ENCODE measurements around the gene ATP8B1.

The ATP8B1 gene

DNA sequence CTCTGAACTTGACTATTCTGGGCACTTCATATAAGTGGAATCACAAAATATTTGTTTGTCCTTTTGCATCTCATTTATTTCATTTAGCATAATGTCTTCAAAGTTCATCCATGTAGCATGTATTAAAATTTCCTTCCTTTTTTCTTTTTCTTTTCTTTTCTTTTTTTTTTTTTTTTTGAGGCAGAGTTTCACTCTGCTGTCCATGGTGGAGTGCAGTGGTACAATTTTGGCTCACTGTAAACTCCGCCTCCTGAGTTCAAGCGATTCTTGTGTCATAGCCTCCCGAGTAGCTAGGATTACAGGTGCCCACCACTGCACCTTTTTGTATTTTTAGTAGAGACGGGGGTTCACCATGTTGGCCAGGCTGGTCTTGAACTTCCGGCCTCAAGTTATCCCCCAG, 11.9 kb downstream of the ATP8B1 start:
- no peak for DNase-seq

DNA sequence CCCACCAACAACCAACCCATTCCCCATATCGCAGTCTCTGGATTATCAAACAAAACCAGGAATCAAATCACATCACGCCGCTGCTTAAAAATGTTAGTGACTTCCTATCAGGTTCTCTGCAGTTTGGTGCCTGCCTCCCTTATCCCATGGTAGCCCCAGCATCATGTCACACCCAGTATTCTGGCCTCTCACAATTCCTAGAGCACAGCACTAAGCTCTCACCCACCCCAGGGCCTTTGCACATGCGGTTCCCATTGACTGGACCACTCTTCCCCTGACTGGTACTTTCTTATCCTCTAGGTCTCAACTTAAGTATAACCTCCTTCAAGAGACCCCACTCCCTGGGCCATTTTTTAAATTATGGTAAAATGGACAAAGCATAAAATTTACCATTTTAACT, 12.8 kb downstream of the ATP8B1 start:
- DNase-seq, result no peak

DNA sequence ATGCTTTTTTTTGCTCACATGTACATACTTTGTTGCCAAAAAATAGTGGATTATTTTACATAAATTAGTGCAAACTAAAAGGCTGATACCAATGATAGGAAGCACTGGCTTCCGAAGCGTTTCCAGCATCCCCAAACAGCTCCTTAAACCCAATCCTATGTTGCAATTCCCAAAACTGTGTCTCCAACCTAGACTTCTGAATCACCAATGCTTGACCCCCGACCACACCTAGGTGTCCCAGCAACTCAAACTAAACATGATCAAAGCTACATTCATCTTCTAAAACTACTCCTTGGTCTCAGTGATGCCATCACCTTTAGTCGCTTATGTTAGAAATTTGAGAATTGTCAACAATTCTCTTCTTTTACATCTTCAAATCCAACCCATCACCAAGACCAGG, 13.4 kb downstream of the ATP8B1 start:
- DNase-seq, result no peak

DNA sequence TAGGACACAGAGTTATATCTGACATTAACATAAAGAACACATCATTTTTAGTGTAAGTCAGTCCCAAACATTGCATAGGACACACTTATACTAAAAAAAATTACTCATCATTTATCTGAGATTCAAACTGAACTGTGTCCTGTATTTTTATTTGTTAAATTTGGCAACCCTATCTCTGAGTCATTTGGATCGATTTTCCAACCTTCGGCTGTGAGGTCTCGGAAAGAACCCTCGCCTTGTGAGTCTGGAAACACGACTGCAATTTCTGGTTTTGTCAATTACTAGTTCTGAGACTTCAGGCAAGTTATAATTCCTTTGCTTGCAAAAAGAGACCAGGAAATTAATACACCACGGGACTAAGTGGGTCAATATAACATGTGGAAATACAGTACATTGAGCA, 14.0 kb downstream of the ATP8B1 start:
- DNase-seq, result no peak

DNA sequence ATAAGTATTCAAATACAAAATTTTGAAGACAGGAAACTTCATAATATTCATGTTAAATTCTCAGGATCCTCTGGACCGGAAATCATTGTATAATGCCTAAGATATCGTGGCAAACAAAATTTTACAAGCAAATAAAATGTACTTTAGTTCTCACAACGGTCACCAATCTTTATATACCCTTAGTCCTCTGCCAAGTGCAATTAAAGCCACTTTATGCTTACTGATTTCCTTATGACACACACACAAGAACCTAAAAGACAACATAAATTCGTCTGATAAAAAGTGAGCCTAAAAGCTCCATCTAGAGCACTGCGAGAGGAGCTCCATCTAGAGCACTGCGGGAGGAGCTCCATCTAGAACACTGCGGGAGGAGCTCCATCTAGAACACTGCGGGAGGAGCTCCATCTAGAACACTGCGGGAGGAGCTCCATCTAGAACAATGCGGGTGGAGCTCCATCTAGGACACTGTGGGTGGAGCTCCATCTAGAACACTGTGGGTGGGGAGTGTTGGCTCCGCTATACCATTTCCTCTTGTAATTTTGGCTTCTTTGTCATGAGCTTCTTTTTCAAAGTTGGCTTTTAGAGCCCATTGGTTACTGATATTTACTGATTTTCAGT, 15.9 kb downstream of the ATP8B1 start:
- DNase-seq, result no peak

DNA sequence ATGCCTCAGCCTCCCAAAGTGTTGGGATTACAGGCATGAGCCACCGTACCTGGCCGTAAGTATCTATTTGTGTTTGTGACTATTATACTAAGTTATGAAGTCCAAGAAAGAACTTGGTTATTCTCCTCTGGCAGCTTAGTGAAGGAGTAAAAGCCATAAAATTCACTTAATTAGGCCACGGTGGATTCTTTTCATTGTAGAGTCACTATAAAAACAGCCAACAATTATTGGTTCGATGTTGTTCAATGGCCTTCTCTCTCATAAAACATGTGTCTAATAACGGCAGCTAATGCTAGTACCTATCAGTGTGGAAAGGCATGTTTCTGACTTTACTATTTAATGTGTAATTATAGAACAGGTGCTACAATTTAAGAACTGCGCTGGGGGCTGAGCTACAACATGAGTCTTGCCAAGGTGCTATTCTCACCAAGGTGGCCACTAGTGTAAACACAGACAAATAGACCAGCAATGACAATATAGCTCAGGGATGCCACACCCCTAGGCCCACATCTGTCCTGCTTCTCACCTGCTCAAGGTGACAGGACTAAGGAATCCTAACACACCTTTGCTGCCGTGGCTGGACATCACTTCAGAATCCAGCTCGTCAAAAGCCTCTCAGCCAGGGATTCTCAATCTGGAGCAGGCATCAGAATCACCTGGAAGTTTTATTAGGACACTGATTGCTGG, 17.2 kb downstream of the ATP8B1 start:
- peak; percentile 90 for DNase-seq

DNA sequence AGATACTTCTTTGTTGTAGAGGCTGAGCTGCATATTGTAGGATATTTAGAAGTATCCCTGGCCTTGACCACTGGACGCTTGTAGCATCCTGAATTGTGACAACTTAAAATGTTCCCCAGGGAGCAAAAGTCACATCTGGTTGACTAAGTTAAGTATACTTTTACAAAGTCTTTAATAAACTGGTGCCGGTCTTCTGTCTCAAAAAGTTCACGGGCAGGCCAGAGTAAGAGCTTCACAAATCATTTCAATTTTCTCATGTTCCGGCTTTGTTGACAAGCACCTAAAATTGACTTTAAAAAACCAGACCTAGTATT, 18.4 kb downstream of the ATP8B1 start:
- no peak for DNase-seq

DNA sequence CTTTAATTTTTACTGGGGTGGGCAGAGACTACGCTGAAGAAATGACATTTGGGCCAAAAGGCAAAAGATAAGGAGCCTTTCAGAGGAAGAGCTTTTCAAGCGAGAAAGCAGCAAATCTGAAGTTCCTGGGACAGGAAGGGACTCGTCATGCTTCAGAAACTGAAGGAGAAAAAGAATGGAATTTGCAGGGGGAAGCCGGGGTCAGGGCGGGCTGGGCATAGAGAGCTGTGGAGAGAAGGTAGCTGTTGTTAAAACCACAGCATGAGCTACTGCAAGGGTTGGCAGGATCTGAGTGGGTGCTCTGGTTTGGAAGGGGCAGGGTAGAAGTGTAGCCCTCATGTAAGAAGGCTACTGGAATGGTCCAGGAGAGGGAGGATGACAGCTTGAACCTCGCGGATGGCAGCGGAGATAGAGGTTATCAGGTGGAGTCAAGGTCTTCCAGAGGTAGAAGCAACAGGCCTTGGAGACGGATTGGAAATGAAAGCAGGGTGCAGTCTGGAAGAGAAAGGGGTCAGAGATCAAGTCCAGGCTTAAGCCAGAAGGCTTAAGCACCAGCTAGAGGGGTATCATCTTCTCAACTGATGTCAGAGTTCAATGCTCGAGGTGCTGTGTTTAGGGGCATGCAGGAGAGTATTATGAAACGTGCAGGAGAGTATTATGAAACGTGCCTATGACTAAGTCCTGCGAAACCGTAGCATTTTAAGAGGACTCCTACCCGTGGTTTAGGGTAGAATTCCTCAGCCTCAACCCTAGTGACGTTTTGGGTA, 18.9 kb downstream of the ATP8B1 start:
- DNase-seq, result no peak

DNA sequence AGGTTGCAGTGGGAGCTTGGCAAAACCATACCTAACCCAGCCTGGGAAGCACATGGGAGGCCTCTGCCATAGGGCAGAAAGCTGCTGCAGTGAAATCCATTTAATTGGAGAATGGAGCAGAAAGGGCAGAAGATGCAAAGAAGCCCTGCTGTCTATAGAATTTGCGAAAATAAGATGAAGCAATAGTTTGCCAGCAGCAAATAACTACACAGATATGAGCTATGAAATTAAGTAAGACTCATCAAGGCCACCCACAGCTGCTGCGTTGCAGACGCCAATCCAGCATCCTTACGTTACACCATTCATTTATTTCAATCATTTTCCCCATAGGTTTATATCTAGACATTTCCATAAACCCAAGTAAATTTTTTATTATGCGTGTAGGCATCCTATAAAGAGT, 21.1 kb downstream of the ATP8B1 start:
- no peak for DNase-seq

DNA sequence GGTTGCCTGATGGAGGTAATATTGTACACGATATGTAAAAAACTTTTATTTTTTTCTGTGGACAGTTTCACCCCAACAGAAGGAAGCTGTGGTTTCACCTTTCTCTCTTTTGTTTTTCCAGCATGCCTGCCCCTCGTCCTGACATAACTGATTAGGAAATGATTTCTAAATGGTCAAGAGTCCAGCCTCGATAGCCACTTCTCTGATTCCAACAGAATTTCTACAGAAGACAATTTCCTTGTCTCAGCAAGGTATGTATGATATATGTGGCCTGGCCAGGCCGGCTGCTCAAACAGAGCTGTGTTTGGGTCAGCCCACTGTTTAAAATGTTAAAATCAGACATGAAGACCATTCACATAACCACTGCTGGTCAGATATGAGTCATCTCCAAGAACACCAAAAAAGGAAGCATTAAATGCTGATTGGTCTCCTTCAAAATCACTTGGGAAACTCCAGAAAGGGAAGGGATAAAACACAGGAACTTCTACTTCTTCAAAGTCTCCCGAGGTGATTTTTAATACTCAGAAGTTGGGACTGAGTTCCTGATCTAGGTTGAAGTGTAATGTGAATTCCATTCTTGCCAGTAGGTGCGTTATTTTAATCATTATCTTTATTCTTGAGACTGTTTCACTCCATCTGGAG, 22.3 kb downstream of the ATP8B1 start:
- DNase-seq, result no peak

DNA sequence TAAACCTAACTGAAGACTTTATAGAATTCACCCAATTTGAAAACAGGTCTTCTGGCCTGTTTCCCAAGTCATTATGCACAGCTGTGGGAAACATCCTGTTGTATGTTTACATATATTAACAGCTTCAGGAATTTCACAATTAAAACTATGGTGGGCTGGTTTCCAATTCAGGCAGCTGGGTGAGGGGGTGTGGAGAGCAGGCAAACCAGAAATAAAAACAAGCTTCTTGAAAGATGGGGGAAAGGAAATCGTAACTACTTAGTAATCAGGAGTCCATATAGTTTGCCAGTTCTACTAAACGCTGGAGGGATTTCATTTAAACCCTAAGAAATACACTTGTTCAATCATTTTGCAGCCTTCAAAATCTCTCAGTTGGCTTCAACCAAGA, 22.8 kb downstream of the ATP8B1 start:
- DNase-seq, result no peak

DNA sequence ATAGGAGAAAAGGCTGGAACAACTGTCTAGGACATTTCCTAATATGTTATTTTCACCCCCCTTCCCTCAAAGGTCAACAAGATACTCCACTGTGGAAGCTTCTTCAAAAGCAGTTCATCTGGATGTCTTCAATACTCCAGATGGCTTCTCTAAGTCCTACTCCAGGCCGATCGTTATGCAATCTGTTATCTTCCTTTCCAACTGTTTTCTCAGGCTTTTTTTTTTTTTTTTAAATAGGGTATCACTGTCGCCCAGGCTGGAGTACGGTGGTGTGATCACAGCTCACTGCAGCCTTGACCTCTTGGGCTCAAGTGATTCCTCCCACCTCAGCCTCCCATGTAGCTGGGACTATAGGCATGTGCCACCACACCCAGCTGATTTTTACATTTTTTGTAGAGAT, 26.3 kb downstream of the ATP8B1 start:
- DNase-seq, result no peak

DNA sequence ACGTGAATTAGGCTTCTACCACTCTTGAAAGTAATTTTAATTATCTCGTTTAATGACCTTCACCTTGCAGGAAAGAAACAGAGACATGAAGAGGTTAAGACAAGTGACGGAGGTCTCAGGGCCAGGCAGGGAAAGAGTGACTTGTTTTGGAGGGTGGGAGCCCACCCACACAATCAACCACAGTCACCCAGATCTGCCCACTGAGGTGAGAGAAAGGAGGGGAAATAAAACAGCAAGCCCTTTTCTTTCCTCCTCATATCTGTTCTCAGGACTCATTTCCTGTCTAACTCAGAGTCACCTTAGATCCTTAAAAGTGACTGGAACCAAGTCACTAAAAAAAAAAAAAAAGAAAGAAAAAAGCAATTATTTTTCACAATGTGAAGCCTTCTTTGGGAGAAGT, 26.8 kb downstream of the ATP8B1 start:
- DNase-seq, result no peak

DNA sequence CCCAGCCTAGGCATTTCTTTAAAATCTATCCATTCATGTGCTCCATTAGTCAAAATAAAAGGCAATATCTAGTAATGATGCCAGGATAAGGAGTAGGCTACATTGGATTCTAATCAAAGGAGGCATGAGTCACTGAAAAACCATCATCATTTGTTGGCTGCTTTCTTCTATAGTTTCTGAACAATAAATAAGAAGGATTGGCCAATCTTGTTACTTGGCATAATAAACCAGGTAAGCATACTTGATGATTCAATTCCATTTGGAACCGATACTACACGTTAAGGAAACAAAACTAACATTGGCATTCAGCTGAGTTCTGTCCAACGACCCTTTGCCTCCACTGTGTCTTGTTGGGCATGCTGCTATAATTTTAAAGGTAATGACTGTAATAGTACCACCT, 27.2 kb downstream of the ATP8B1 start:
- DNase-seq, result no peak

DNA sequence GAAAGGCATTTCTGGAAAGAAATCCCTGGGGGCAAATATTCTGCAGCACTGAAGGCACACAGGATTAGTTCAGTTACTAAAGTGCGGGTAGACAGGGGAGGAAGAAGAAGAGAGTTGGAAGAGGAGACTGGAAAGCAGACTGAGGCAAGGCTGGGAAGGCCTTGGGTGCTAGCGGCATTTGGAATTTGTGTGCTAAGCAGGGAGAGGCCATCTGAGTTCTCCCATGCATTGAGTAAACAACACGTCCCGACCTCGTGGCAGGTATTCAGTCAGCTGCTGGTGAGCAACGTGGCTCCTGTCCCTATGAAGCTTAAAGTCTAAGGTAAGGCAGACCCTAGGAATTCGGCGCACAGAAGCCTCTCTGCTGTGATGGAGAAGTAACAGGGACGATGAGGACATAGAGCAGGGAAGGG, 30.7 kb downstream of the ATP8B1 start:
- no peak for DNase-seq

DNA sequence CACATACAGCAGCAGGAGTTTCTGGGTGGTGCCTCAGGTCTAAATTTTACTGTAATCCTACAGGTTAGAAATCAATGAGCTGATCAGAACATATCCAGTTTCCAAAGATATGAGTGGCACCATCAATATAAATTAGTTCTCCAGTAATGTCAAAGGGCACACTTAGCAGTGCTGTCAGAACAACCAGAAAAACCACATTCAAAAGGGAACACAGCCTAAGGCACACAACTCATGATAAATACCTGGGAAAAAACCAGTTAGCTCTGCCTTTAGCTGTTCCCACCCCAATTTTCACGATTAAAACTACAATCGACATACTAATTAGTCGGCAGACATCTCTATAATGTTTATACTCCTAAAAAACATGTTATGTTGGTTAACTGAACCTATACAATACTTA, 31.5 kb downstream of the ATP8B1 start:
- DNase-seq, result no peak

DNA sequence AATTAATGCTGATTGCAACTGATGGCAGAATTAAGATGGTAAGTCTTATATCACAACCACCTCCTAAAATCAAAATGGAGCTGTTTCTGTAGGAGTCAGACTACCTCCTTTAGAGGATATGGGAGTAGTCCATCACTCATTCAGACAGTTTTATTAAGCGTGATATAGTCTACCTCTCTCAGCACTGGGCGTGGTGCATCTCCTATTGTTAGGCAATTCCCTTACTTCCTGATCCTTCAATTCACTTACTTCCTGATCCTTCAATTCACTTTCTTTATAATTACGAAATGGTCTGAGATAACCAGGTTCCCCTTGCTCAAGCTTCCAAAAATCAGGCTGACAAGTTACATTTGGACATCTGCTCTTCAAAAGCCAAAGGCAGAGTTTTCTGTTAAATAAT, 31.9 kb downstream of the ATP8B1 start:
- DNase-seq, result peak; percentile 24

DNA sequence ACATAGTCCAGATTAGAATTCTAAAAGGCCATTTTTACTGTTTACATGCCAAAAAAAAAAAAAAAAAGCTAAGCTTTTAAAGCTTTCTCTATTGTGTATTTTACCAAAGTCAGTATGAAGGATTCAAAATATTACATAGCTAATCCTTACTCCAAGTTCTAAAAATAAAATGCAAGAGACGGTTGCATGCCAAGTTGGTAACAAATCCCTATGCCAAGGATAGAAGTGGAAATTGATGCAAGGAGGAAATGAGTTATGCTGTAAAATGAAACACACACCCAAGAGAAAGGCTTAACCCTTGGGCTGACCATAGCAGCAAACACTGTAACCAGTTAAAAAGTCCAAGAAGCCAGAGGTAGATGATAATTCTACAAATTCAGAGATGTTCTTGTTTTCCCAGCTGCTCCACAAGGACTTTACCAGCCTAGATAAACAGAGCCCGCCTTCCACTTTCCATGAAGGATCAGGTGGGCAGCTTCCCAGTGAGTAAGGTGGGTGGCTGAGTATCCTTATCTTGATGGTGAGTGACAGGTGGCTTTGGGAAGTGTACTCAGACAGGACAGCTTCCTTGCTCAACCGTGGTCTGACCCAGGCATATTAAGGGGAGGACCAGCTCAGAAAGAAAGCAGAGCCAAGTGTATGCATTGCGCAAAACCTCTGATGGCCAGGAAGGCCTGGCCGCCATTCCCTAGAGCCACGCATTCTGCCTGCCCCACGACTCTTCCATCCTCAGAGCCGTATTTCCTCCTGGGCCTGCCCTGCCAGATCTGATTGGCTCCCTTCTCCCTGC, 34.4 kb downstream of the ATP8B1 start:
- DNase-seq, result peak; percentile 35

DNA sequence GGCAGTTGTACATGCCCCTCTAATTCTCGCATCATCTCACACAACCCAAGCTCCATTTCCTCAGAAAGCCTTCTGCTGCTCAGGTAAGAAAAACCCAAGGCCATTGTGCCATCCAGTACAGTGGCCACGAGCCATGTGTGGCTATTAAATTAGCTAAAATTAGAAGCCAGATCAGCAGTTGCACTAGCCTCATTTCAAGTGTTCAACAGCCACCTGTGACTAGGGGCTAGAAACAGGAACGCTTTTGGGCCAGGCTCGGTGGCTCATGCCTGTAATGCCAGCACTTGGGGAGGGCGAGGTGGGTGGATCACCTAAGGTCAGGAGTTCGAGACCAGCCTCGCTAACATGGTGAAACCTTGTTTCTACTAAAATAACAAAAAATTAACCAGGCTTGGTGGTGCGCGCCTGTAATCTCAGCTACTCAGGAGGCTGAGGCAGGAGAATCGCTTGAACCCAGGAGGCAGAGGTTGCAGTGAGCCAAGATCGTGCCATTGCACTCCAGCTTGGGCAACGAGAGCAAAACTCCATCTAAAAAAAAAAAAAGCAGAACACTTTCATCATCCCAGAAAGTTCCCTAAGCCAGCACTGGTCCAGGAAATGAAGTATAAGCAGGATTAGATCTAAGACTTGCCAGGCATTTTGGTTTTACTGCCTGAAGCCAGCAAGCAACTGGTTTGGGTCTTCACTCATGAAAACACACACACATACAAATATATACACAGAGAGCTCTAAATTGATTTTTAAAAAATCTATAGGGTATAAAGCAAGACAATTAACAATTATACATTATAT, 35.7 kb downstream of the ATP8B1 start:
- DNase-seq, result no peak

DNA sequence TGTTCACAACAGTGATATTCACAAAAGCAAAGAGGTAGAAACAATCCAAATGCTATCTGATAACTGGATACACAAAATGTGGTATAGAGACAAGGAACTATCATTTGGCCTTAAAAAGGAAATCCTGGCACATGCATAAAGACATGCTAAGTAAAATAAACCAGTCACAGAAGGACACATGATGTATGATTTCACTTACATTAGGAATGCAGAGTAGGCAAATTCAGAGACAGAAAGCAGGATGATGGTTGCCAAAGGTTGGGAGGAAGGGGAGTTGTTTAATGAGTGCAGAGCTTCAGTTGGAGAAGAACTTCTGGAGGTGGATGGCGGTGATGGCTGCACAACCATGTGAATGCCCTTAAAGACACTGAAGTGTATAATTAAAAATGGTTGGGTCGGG, 38.1 kb downstream of the ATP8B1 start:
- no peak for DNase-seq

DNA sequence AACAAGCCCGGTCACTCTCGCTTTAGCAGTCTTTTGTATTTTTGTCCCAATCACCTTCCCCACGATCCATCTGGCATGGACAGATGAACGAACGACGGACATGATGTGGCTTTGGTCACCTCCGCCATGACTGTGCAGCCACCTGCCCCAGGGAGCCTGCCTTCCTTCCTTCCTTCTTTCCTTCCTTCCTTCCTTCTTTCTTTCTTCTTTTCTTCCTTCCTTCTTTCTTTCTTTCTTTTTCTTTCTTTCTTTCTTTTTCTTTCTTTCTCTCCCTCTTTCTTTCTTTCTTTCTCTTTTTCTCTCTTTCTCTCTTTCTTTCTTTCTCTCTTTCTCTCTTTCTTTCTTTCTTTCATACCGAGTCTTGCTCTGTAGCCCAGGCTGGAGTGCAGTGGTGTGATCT, 39.0 kb downstream of the ATP8B1 start:
- no peak for DNase-seq

DNA sequence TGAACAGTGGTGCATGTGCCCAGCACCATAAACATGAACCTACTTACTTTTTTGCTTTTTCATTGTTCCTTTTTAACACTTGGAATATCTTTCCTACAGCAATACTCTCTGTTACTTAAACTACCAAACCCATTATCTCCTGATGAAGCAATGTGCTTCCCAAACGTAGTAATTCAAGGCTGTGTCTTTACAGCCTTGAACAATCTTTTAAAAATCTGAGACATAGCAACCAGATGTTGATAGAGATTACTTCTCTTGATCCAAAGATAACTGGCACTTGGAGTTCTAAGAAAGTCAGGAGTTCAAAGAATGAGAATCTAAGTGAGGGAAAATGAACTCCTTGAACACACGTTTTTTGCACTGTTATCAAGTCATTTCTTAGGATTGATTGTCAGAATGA, 40.4 kb downstream of the ATP8B1 start:
- DNase-seq, result no peak
